Mucosa of descending colon (tissue), 3 donors: ENCODE measurements around the gene C11orf71. TPM values are rescaled to one million over a fixed set of nuclear protein-coding genes. Genes with fewer than 3 reads are reported as not detected.

Experiments used
- ATAC-seq: fragments of 200-7000 bp; cut with Tn5 transposase; one replicate; pipeline ENCODE4 v1.9.1; 2020; ENCODE audit warnings: mild to moderate bottlenecking, moderate library complexity
- DNase-seq, 3 donors: peaks; one replicate each; pipeline ENCODE4 v3.0.0-alpha.2; 2020
- H3K36me3 ChIP-seq: fragments of 200-600 bp; one replicate; pipeline ENCODE4 v1.8.0; 2021; ENCODE audit warnings: low read depth, mild to moderate bottlenecking
- H3K4me1 ChIP-seq: fragments of 200-600 bp; one replicate; pipeline ENCODE4 v1.8.0; 2021; ENCODE audit warnings: low read depth, mild to moderate bottlenecking
- H3K4me3 ChIP-seq: fragments of 200-600 bp; one replicate; pipeline ENCODE4 v1.8.0; 2021; ENCODE audit warnings: mild to moderate bottlenecking
- H3K9me3 ChIP-seq: fragments of 200-600 bp; one replicate; pipeline ENCODE4 v1.8.0; 2021; ENCODE audit warnings: mild to moderate bottlenecking
- CTCF ChIP-seq: fragments of 200-600 bp; IDR thresholded peaks from one replicate; pipeline ENCODE4 v1.8.0; 2022; ENCODE audit warnings: antibody characterized with exemption, mild to moderate bottlenecking
- intact Hi-C, 2 donors: fragments of 100-400 bp; cut with DNase I in 1 of 2; cut with micrococcal nuclease in 1 of 2; formaldehyde crosslinking; loops; one replicate each; pipeline versions ENCODE4 v1.11.0 to v1.11.1; 2022; cut with DNase I, micrococcal nuclease
- total RNA-seq, 3 donors: library from RNA; stranded (reverse); fragmentation: NEBNext Ultra II Directional in 2 of 3; extraction: Animal tissue kit (Norgen Biotek cat#: 25700) in 2 of 3; gene quantifications; one replicate each; pipeline versions ENCODE4 v1.2.1 to v1.2.4, GENCODE V29; 2021 to 2023
- donor health status: DM: no; HTN: no; CAD: no; lungs with moderate emphysema.
- donor health status: DM: no; HTN: no; CAD: no.
- donor health status: DM: no; HTN: yes; CAD: no.

The C11orf71 gene
- total RNA-seq, 3 donors from 2014 or later = 8.6 to 14.0 (median 12.0) TPM

- no peak for TF ChIP-seq CTCF
- Histone ChIP-seq H3K4me1 (no peaks in the 10 kb centered on the region), H3K9me3 (no peaks in the 10 kb centered on the region), H3K4me3 (no peak overlapping the region), H3K36me3 (no peaks in the 10 kb centered on the region)
- no peak for DNase-seq
- ATAC-seq = no peak
- intact Hi-C loops = no loop called here
Observed at GRCh38 chr11:114362958-114363357, 37.4 kb downstream of the C11orf71 start.

- H3K9me3 ChIP-seq = no peaks in the 10 kb centered on the region
- TF ChIP-seq CTCF = no peak
- ATAC-seq (no peak), DNase-seq (no peak)
- no peak overlapping the region for H3K4me3 ChIP-seq
- H3K4me1 ChIP-seq = no peaks in the 10 kb centered on the region
- intact Hi-C loops = no loop called here
- H3K36me3 ChIP-seq = no peaks in the 10 kb centered on the region
Observed at GRCh38 chr11:114362326-114362725, 38.0 kb downstream of the C11orf71 start.

DNA sequence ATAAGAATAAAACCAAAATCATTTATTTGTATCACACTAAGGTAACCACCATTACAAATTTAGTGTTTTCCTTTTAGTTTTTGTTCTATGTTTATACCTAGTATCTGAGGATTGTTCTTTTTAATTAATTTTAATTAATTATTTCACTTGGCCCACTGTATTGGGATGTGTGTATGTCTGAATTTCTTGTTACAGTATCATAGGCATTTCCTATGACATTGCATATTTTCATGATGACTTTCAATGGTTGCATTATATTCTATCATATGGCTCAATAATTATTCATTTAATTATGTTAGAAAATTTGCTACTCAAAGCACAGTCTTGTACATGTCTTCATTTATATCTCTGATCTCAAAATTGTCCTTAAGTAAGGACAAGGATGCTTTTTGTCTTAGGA, 41.0 kb downstream of the C11orf71 start:
- Histone ChIP-seq H3K4me3 (no peak overlapping the region), H3K36me3 (no peaks in the 10 kb centered on the region), H3K4me1 (no peaks in the 10 kb centered on the region), H3K9me3 (no peaks in the 10 kb centered on the region)
- intact Hi-C loops = no loop called here
- DNase-seq (no peak), ATAC-seq (no peak)
- no peak for TF ChIP-seq CTCF

GRCh38 chr11:114358716-114359115, 41.6 kb downstream of the C11orf71 start:
- no peak for TF ChIP-seq CTCF
- ATAC-seq (peak; percentile 78), DNase-seq (peak in 1 of 3 donors; percentile 17)
- Histone ChIP-seq H3K4me3 (no peak overlapping the region), H3K9me3 (no peaks in the 10 kb centered on the region), H3K4me1 (no peaks in the 10 kb centered on the region), H3K36me3 (no peaks in the 10 kb centered on the region)
- intact Hi-C loops = no loop called here

DNA sequence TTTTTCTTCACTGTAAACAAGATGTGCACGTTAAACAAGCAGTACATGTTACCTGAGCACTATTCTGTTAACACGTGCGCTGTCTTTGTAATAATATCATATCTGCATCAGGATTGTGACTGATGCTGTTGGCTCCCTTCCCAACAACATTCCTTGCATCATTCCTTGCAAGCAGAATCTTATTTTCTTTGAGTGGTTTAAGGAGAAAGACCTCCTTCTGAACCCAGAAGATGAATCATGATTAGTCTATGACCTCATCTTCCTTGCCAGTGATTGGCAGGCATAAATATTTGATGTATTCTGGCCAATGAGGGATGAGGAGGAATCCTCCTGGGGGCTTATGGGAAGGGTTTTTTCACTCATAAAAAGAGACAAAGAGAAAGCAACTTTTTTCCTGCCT, 46.2 kb downstream of the C11orf71 start:
- ATAC-seq = no peak
- intact Hi-C loops = no loop called here
- no peaks in the 10 kb centered on the region for H3K9me3 ChIP-seq
- no peak overlapping the region for H3K4me3 ChIP-seq
- no peaks in the 10 kb centered on the region for H3K4me1 ChIP-seq
- no peak for TF ChIP-seq CTCF
- no peaks in the 10 kb centered on the region for H3K36me3 ChIP-seq
- DNase-seq = no peak

- ATAC-seq (no peak), DNase-seq (no peak)
- intact Hi-C loops = no loop called here
- no peaks in the 10 kb centered on the region for H3K9me3 ChIP-seq
- no peaks in the 10 kb centered on the region for H3K4me1 ChIP-seq
- no peak for TF ChIP-seq CTCF
- H3K36me3 ChIP-seq = no peaks in the 10 kb centered on the region
- H3K4me3 ChIP-seq = no peak overlapping the region
Observed at GRCh38 chr11:114353443-114353842, 46.9 kb downstream of the C11orf71 start.
